Uterus (tissue), 4 donors: ENCODE results near the gene DNAJC30. TPM values are rescaled to one million over a fixed set of nuclear protein-coding genes. Genes with fewer than 3 reads are reported as not detected.
"Not testable (repeated sequence)": the region's sequence is repeated elsewhere in the genome, so short reads cannot be mapped to it uniquely, and the experiment has no call there.

ENCODE experiments used
- DNase-seq, 2 donors: peaks; one replicate each; pipeline ENCODE4 v3.0.0-alpha.2; 2019 to 2020
- H3K27ac ChIP-seq, 2 donors: fragments of 200-600 bp; sonication (generic); 1 replicate in 1 of 2; 2 replicates in 1 of 2; pipeline ENCODE4 v1.5.1; 2016 to 2018
- H3K27me3 ChIP-seq, 2 donors: fragments of 200-600 bp; sonication (generic); one replicate each; pipeline ENCODE4 v1.5.1; 2018 to 2019; ENCODE audit warnings: control low read depth in 1 of 2
- H3K36me3 ChIP-seq, 2 donors: fragments of 200-600 bp; sonication (generic); one replicate each; pipeline ENCODE4 v1.5.1; 2019; ENCODE audit warnings: control low read depth in 1 of 2
- H3K4me1 ChIP-seq, 2 donors: fragments of 200-600 bp; sonication (generic); one replicate each; pipeline ENCODE4 v1.5.1; 2018 to 2019; ENCODE audit warnings: control low read depth in 1 of 2
- H3K4me3 ChIP-seq, 2 donors: fragments of 200-600 bp; sonication (generic); 1 replicate in 1 of 2; 2 replicates in 1 of 2; pipeline ENCODE4 v1.5.1; 2018 to 2019; ENCODE audit warnings: mild to moderate bottlenecking in 1 of 2
- H3K9me3 ChIP-seq, 2 donors: fragments of 200-600 bp; sonication (generic); one replicate each; pipeline ENCODE4 v1.5.1; 2019; ENCODE audit warnings: control low read depth in 1 of 2
- CTCF ChIP-seq, 4 experiments: fragments of 200-600 bp in 2 of 4; fragments of 450-650 bp in 2 of 4; sonication (generic) in 2 of 4; IDR thresholded peaks; one replicate each; pipeline ENCODE4 v1.5.1; 2016 to 2019; ENCODE audit warnings: antibody characterized with exemption in 4 of 4, mild to moderate bottlenecking in 2 of 4, moderate library complexity in 1 of 4
- POLR2A ChIP-seq, 2 donors: fragments of 450-650 bp; IDR thresholded peaks; one replicate each; pipeline ENCODE4 v1.6.1; 2016; ENCODE audit warnings: antibody characterized with exemption in 2 of 2, mild to moderate bottlenecking in 1 of 2, moderate library complexity in 1 of 2
- intact Hi-C: fragments of 100-400 bp; cut with DNase I; formaldehyde crosslinking; loops from one replicate; pipeline ENCODE4 v1.15.1; 2023; ENCODE audit warnings: low total_unique reads
- total RNA-seq, 4 donors: library from RNA; depleted of rRNA in 3 of 4; stranded (reverse); fragments of >200 nt in 3 of 4; gene quantifications; one replicate each; pipeline versions ENCODE4 v1.1.0 to v1.2.4, GENCODE V29; 2014 to 2023
- donor health status: DM: yes; HTN: yes; CAD: no.

The DNAJC30 gene
- total RNA-seq, 4 donors from 2014 or later = 0.29 to 14.1 (median 3.3) TPM

GRCh38 chr7:73663033-73663432 is 20.2 kb downstream of the DNAJC30 start:
- no peak for DNase-seq
- intact Hi-C loops = no loop called here
- no peaks in the 10 kb centered on the region for H3K4me1 ChIP-seq
- H3K9me3 ChIP-seq = no peaks in the 10 kb centered on the region
- no peaks in the 10 kb centered on the region for H3K27me3 ChIP-seq
- no peak overlapping the region for H3K27ac ChIP-seq
- TF ChIP-seq POLR2A (IDR thresholded peaks at IDR 0.05) (no peak), CTCF (IDR thresholded peaks at IDR 0.05) (no peak)
- no peaks in the 10 kb centered on the region for H3K36me3 ChIP-seq
- no peak overlapping the region for H3K4me3 ChIP-seq

- DNase-seq, intact Hi-C loops, H3K9me3 ChIP-seq, H3K27me3 ChIP-seq, H3K27ac ChIP-seq, H3K4me3 ChIP-seq, H3K4me1 ChIP-seq, H3K36me3 ChIP-seq: not testable (repeated sequence)
Observed at GRCh38 chr7:73660594-73660993, 22.7 kb downstream of the DNAJC30 start.

GRCh38 chr7:73659983-73660382 is 23.3 kb downstream of the DNAJC30 start:
- intact Hi-C loops = no loop called here
- no peak for DNase-seq
- no peak overlapping the region for H3K27ac ChIP-seq
- H3K9me3 ChIP-seq = no peaks in the 10 kb centered on the region
- no peaks in the 10 kb centered on the region for H3K27me3 ChIP-seq
- no peaks in the 10 kb centered on the region for H3K36me3 ChIP-seq
- H3K4me1 ChIP-seq = no peaks in the 10 kb centered on the region
- no peak for TF ChIP-seq POLR2A (IDR thresholded peaks at IDR 0.05)
- no peak for TF ChIP-seq CTCF (IDR thresholded peaks at IDR 0.05)
- H3K4me3 ChIP-seq = no peak overlapping the region

- H3K27me3 ChIP-seq, H3K9me3 ChIP-seq, H3K4me3 ChIP-seq, DNase-seq, H3K27ac ChIP-seq, H3K4me1 ChIP-seq, H3K36me3 ChIP-seq, intact Hi-C loops: not testable (repeated sequence)
Observed at GRCh38 chr7:73655309-73655708, 27.9 kb downstream of the DNAJC30 start.

GRCh38 chr7:73652541-73652949 is 30.7 kb downstream of the DNAJC30 start:
- intact Hi-C loops = no loop called here
- H3K36me3 ChIP-seq = no peaks in the 10 kb centered on the region
- peaks cover 0 to 5% of the 10 kb centered on the region in 2 donors for H3K4me1 ChIP-seq
- H3K9me3 ChIP-seq = no peaks in the 10 kb centered on the region
- TF ChIP-seq POLR2A (IDR thresholded peaks at IDR 0.05) = no peak
- TF ChIP-seq CTCF (IDR thresholded peaks at IDR 0.05) = no peak
- no peaks in the 10 kb centered on the region for H3K27me3 ChIP-seq
- no peak overlapping the region for H3K4me3 ChIP-seq
- DNase-seq = no peak
- no peak overlapping the region for H3K27ac ChIP-seq

GRCh38 chr7:73650524-73650923 is 32.7 kb downstream of the DNAJC30 start:
- Histone ChIP-seq H3K27ac (no peak overlapping the region), H3K27me3 (peaks cover 3 to 5% of the 10 kb centered on the region in 2 donors), H3K4me1 (peaks cover 0 to 5% of the 10 kb centered on the region in 2 donors), H3K9me3 (no peaks in the 10 kb centered on the region), H3K36me3 (no peaks in the 10 kb centered on the region), H3K4me3 (no peak overlapping the region)
- intact Hi-C loops = no loop called here
- no peak for TF ChIP-seq CTCF (IDR thresholded peaks at IDR 0.05)
- DNase-seq = no peak
